GM10248 (cell line): ENCODE measurements around the gene GLS.
A peak's percentile ranks its signal among the peaks of the same experiment; 100 is the strongest.
"Not testable (repeated sequence)": the region's sequence is repeated elsewhere in the genome, so short reads cannot be mapped to it uniquely, and the experiment has no call there.

ENCODE experiments used
- CTCF ChIA-PET: fragments of 300-600 bp; sonication (Branson Sonifier 250); formaldehyde crosslinking; extraction: SDS; loops from one replicate; lab custom pipeline; 2021; ENCODE audit warnings: antibody characterized with exemption; lab: Yijun Ruan, JAX
- POLR2A ChIA-PET: fragments of 350-650 bp; sonication (Branson Sonifier 250); formaldehyde crosslinking; extraction: SDS; loops from one replicate; lab custom pipeline; 2020; ENCODE audit warnings: antibody characterized with exemption; lab: Yijun Ruan, JAX
- DNase-seq: peaks from one replicate; pipeline ENCODE4 v3.0.0; 2012; ENCODE audit errors: extremely low spot score
- CTCF ChIP-seq: IDR thresholded peaks from 2 replicates; pipeline ENCODE4 v1.5.1; 2012; ENCODE audit warnings: mild to moderate bottlenecking, low read depth; ENCODE audit errors: extremely low read depth, missing control alignments, control extremely low read depth

The GLS gene

GRCh38 chr2:190947711-190948251 is 67.2 kb downstream of the GLS start:
- ChIA-PET CTCF (interaction anchor here (0.9 to 3.7 kb wide), 17 partner anchors 10 to 555 kb away, joined by 3 to 14 read pairs (median 5); partner anchors contain the start of gene GLS), POLR2A (interaction anchor here (0.6 kb wide), 1 partner anchor 63 kb away, joined by 3 read pairs; no protein-coding TSS in a partner anchor)
- peak; percentile 22 for TF ChIP-seq CTCF
- DNase-seq: peak; percentile 14

GRCh38 chr2:190948671-190949070 is 68.0 kb downstream of the GLS start:
- no peak for DNase-seq
- POLR2A ChIA-PET: no interaction called here

GRCh38 chr2:190950566-190950991 is 70.0 kb downstream of the GLS start:
- no peak for TF ChIP-seq CTCF
- POLR2A ChIA-PET: no interaction called here
- CTCF ChIA-PET: interaction anchor here (1.0 to 1.4 kb wide), 5 partner anchors 10 to 100 kb away, joined by 3 to 7 read pairs (median 4); no protein-coding TSS in a partner anchor
- no peak for DNase-seq

More at GRCh38 chr2:190948671-190949070, 68.0 kb downstream of the GLS start:
- TF ChIP-seq CTCF: no peak
- CTCF ChIA-PET: interaction anchor here (1.3 to 3.7 kb wide), 8 partner anchors 11 to 165 kb away, joined by 3 to 14 read pairs (median 6); partner anchors contain the start of gene GLS

GRCh38 chr2:190953257-190953656 is 72.6 kb downstream of the GLS start:
- TF ChIP-seq CTCF: no peak
- CTCF ChIA-PET: no interaction called here
- POLR2A ChIA-PET: no interaction called here

GRCh38 chr2:190959911-190960788 is 79.5 kb downstream of the GLS start:
- TF ChIP-seq CTCF: no peak
- DNase-seq: no peak
- ChIA-PET POLR2A (interaction anchor here (0.6 kb wide), 2 partner anchors 166 to 659 kb away, joined by 3 read pairs; no protein-coding TSS in a partner anchor), CTCF (interaction anchor here (1.3 to 2.4 kb wide), 3 partner anchors 10 to 109 kb away, joined by 3 to 8 read pairs (median 7); no protein-coding TSS in a partner anchor)

More at GRCh38 chr2:190953257-190953656, 72.6 kb downstream of the GLS start:
- no peak for DNase-seq

- POLR2A ChIA-PET, DNase-seq: not testable (repeated sequence)
- CTCF ChIA-PET: interaction anchor here (0.6 to 2.4 kb wide), 3 partner anchors 11 to 110 kb away, joined by 3 to 8 read pairs (median 7); no protein-coding TSS in a partner anchor
These were observed 80.5 kb downstream of the GLS start for GRCh38 chr2:190961117-190961516.
